ENCODE measurements around the gene FAM171A2. TPM values are rescaled to one million over a fixed set of nuclear protein-coding genes. Genes with fewer than 3 reads are reported as not detected.
A peak's percentile ranks its signal among the peaks of the same experiment; 100 is the strongest.
"Not testable (repeated sequence)": the region's sequence is repeated elsewhere in the genome, so short reads cannot be mapped to it uniquely, and the experiment has no call there.

FAM171A2 gene
- total RNA-seq, 1 donor from 2014 or later, result 89.5 TPM

DNA sequence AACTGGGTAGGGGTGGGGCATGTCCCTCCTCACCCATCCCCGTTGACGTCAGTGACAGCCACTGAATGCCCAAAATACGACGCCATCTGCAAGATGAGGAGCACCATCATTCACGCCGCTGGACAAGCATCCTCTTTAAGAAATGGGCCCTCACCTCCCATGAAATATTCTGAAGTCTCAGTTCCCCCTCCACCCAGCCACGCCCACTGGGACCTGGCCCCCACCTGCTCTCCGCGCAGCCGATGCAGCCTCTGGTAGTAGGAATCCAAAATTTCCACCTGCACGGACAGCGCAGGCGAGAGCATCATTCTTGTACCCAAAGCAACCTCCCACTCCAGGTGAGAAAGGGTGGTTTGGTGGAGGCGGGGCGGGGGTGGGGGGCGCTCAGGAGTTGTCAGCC, 20.2 kb upstream of the FAM171A2 start:
- no peak for DNase-seq (ENCODE audit: low read depth)

DNA sequence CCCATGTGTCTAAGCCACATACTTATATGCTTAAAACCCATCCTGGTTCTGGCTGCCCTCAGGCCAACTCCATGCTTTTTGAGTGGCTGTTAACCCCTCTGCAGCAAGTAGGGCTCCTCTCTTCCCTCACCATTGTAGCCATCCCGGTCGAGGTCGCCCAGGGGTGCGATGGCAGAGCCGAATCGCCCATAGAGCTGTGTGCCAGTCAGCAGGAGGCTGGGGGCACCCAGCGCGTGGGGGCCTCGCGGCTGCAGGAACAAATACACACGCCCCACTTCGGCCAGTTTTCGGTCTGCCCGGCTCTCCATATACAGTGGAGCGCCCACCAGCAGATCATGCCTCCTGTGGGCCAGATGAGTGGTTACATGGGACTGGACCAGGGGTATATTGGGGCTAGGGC, 19.7 kb upstream of the FAM171A2 start:
- DNase-seq (ENCODE audit: low read depth), result no peak

DNA sequence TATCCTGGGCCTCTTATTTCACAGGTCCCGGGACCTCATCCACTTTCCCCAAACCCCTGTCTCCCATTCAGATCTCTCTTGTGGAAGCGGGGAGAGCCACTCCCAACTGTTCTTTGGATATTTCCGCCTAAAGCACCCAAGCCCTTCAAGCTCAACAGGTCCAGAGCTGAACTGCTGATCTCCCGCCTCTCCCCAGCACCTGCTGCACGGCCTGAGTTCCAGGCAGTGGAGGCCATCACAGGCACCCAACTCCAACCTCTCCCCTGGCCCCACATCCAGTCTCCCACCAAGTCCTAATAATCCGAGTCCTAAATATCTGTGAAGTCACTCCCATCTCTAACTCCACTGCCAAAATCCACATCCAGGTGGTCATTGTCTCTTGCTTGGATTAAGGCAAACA, 19.3 kb upstream of the FAM171A2 start:
- no peak for DNase-seq (ENCODE audit: low read depth)

DNA sequence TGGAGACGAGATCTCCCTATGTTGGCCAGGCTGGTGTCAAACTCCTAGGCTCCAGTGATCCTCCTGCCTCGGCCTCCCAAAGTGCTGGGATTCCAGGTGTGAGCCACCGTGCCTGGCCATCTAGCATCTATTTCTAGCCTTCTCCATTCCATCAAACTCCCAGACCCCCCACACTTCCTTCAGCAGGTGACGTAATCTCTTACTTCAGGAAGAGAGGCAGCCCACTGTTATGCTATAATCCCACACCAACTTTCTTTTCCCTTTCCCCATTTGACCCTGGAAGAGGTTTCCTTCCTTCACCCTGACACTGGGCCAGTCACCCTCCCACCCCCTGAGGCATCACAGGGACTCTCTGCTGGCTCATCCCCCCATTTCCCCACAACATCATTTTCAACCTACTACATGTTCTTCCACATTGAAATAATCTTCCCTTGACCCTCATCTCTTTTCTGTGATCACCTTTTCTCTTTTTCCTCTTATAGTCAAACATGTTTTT, 18.2 kb upstream of the FAM171A2 start:
- DNase-seq (ENCODE audit: low read depth), result no peak

- no peak for DNase-seq (ENCODE audit: low read depth)
Observed at GRCh38 chr17:44380767-44381166, 17.1 kb upstream of the FAM171A2 start.

DNA sequence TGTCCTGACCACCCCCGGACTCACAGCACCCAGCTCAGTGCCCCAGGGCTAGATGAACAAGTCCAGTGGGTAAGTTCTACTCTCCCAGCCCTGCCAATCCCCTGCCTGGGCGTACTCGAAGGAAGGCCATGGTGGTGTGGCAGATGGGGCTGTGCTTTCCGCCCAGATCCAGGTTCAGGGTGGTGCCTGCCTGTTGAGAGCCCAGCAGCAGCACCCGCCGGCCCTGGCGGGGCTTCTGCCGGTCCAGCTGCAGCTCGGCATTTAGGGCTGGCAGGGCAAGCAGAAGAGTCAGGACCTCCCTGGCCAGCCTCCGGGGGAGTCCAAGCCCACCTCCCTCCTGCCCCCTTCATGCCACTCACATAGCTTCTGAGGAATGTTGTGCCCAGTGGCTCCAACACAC, 16.2 kb upstream of the FAM171A2 start:
- no peak for DNase-seq (ENCODE audit: low read depth)

DNA sequence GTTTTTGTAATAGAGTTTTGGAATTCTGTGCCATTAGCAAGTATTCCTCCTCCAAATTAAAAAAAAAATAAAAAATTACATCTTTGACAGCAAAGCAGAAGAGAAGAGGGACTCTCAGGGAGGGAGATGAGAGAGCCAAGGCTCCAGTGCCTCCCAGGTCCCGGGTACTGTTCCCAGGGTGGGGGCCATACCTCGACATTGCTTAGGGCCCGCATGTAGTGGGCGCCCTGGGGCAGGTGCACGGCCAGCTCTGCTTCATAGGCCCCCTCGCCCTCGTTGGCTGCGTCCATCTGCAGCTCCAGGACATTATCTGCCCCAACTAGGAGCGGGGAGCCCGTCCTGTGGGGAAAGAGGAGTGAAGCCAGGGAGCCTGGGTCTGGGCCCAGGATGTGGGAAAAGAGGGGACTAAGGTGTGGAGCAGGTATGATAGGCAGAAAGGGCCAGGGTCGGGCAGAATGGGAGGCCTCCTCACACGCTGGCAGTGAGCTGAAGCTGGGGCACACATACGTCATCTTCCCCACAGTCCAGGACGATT, 14.6 kb upstream of the FAM171A2 start:
- no peak for DNase-seq (ENCODE audit: low read depth)

- no peak for DNase-seq (ENCODE audit: low read depth)
Observed at GRCh38 chr17:44376779-44377178, 13.1 kb upstream of the FAM171A2 start.

DNA sequence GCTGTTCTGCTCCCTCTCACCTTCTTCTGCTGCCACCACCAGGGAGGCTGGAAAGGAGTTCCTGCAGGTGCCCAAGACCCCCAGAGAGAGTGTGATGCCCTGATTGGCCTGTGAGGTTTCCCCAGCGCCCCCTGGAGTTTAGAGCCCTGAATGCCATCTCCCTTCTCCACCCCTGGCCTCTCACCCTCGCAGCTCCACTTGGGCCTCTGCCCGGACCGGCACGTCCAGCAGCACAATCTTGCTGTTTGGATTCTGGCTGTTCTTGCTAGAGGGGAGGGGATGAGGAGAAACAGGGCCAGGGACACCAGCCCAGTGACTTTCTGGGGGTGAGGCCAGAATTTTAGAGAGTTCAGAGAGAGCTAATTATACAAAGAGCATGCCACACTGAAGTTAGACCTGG, 12.5 kb upstream of the FAM171A2 start:
- peak; percentile 27 for DNase-seq (ENCODE audit: low read depth)

- DNase-seq (ENCODE audit: low read depth), result no peak
Observed at GRCh38 chr17:44375196-44376017, 11.8 kb upstream of the FAM171A2 start.

DNA sequence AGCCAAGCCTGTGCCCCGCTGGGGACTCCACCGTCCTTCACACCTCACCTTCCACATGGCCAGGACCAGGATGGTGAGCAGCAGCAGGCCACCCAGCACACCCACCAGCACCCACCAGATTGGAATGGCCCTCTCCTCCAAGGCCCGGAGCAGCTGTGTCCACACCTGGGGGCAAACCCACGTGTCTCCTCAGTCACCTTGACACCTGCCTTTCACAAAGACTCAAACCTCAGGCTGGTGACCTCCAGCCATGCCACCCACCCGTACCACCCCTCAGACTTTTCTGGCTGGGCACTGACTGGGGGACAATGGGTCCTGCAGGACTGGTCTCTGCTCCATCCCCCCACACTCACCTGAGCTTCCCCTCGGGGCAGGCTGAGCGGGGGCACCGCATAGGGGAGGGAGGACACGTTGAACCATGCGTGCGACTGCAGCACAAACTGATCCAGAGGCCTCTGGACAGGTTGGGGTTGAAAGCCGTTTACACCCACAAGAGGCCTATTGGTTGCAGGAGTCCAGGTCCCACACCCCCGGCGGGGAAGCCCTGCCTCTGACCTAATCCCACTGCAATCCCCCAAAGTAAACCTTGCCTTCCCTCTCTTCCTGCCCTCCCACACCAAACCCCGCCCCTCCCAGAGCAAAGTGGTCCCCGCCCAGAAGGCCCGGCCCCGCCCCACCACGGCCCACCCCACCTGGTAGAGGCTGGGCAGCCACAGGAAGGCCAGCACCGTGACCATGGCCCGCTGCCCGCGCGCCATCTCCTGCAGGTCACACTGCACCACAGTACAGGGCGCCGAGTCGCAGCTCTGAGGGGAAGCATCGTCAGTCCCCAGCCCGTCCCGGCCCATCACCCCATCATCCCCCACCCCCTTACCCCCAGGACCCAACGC, 10.9 kb upstream of the FAM171A2 start:
- no peak for DNase-seq (ENCODE audit: low read depth)

DNA sequence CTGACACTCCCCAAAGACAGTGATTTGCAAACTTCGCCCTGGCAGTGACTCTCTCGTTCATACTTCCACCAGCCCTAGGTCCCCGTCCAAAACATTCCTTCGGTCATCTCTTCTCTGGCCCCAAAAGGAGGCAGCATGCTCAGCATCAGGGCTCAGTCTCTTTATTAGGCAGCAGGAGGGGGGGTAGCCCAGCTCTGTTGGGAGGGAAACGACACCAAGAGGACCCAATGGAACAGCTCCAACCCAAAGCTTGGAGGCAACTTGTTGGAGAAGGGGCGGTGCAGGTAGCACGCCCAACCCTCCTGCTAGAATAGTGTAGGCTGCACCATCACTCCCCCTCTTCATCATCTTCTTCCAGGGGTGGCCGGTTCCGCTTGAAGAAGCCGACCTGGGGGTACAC, 8.4 kb upstream of the FAM171A2 start:
- no peak for DNase-seq (ENCODE audit: low read depth)

DNA sequence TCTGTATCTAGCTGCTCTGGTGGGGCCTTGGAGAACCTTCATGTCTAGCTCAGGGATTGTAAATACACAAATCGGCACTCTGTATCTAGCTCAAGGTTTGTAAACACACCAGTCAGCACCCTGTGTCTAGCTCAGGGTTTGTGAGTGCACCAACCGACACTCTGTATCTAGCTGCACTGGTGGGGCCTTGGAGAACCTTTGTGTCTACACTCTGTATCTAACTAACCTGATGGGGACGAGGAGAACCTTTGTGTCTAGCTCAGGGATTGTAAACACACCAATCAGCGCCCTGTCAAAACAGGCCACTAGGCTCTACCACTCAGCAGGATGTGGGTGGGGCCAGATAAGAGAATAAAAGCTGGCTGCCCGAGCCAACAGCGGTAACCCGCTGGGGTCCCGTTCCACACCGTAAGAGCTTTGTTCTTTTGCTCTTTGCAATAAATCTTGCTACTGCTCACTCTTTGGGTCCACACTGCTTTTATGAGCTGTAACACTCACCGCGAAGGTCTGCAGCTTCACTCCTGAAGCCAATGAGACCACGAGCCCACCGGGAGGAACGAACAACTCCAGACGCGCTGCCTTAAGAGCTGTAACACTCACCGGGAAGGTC, 5.9 kb upstream of the FAM171A2 start:
- not testable (repeated sequence) for DNase-seq (ENCODE audit: low read depth)

- not testable (repeated sequence) for DNase-seq (ENCODE audit: low read depth)
Observed at GRCh38 chr17:44368391-44369243, 5.0 kb upstream of the FAM171A2 start.

GRCh38 chr17:44367231-44367979, 3.8 kb upstream of the FAM171A2 start:
- DNase-seq (ENCODE audit: low read depth), result no peak

- not testable (repeated sequence) for DNase-seq (ENCODE audit: low read depth)
Observed at GRCh38 chr17:44365051-44365450, 1.4 kb upstream of the FAM171A2 start.

DNA sequence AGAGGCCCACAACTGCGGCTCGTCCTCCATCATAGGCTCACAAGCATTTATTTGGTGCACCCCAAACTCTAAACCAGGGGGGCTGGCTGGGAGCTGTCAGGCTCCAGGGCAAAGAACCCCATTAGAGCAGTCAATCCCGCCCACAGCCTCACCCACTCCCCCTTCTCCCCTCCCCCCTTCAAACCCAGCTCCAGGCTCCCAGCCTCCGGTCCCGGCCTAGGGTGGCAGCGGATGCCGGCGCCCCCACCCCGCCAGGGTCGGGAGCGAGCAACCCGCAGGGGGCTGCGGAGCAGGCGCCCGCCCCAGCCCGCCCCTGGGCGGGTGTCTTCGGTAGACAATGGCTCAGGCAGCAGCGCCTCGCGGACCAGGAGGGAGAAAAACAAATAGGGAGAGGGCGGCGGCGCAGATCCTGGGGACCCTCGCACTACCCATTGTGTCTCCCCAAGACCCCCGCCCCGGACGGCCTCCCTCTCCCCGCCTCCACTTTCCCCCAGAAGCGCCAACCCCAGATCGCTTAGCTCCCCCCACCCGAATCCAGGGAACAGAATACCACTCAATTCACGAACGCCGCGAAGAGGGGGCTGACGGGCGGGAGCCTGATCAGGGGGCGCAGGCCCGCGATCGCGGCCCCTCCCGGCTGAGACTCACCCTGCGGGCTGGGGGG, 572 bp downstream of the FAM171A2 start:
- peak; percentile 55 for DNase-seq (ENCODE audit: low read depth)

- DNase-seq (ENCODE audit: low read depth), result peak; percentile 50
Observed at GRCh38 chr17:44362459-44362948, 1.1 kb downstream of the FAM171A2 start.

Measured in myocyte (in vitro differentiated cells).